ENCODE measurements around the gene BTBD1.

The BTBD1 gene

GRCh38 chr15:83066734-83067637, at the start of gene BTBD1:
TSS of gene BTBD1 (minus strand) at chr15:83067252. CDS start at chr15:83067151, 101 bp downstream.
- peak; percentile 97 for DNase-seq (ENCODE audit: low read depth)

DNA sequence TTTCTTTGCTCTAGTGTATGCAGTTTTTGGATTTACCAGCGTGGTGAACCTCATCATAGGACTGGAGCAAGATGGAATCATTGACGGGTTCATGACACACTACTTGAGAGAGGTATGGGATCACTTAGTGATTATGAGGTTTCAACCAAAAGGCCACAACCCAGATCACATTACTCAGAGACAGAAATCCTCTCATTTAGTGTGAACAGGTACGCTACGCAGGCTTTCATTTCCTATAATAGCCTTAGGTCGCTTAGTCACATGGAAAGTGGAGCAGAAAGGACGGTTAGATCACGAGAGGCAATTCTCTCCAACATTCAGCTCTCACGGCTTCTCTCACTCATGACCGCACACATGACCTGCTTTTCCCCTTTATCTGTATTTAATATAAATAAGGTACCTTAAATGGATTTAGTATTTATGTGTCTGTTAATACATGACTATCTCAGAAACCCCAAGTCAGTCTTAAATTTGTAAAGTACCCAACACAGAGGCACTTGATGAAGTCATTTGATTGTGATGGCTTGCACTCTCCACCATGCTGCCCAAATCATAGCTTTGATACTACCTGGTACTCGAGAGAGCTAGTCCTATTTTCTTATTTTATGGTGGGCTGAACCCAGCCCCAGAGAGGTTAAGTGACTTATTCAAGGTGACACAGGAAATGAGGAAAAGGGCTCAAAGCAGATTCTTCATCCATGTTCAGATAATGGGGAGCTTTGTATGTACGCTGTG, 48.9 kb upstream of the BTBD1 start:
- DNase-seq (ENCODE audit: low read depth) = no peak

DNA sequence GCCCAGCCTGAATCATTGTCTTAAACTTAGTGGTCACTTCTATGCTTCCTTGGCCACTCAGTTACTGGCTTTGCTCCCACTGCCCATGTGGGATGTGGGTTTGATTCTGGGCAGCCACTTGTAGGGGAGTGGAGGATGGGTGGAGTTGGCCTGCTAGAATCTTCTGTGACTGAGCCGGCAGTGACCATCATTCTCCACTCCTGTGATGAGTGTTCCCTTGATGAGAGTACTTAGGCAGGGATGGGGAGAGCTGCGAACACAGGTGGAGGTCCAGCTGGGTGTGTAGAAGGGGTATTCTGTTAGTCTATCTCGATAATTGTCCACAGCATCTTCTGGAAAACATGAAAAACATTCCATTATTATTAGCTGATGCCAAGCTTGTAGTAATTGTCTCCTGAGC, 48.4 kb upstream of the BTBD1 start:
- DNase-seq (ENCODE audit: low read depth) = no peak

DNA sequence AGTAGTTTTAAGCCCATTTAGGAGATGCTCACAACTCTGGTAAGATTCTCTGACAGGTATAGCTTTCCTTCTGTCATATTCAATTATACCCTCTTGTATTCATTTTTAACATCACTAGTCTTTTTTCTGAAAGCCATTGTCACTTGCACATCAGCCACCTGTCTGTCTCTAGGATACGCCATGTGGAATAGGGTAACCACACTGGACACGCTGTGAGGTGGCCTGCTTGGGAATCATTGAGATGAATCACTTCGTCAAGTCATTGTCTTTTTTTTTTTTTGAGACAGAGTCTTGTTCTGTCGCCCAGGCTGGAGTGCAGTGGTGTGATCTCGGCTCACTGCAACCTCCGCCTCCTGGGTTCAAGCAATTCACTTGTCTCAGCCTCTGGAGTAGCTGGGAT, 47.8 kb upstream of the BTBD1 start:
- DNase-seq (ENCODE audit: low read depth) = no peak

- DNase-seq (ENCODE audit: low read depth) = no peak
Measured at GRCh38 chr15:83113881-83114674, 47.0 kb upstream of the BTBD1 start.

GRCh38 chr15:83112956-83113299, 45.9 kb upstream of the BTBD1 start:
- no peak for DNase-seq (ENCODE audit: low read depth)

DNA sequence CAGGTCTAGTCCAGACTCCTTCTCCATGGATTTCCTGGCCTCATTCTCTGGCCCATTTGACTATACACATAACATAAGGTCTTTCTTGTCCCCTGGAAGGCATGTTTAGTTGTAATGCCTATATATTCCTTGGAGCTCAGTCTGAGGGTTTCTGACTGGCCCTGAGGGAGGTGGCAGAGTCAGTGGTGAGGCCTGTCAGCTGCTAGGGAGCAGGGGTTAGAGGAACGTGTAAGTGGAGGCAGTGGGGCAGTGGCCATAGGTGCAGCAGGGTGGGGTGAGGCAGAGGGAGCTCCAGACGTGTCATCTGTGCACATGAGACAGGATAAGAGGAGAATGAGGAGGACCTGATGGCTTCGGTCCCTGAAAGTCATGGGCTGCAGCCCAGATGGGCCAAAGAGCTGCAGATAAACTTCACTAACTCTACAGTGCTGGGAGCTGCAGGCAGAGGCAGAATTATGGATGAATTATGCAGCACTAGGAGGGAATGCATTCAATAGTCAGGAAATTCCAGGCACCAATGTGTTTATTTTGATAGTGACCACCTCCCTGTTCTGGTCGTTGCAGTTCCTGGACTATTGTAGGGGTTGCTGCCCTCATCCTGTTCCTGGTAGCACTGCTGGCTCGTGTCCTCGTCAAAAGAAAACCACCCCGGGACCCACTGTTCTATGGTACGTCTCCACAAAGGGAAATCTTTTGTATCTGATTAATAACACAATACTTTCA, 45.3 kb upstream of the BTBD1 start:
- peak; percentile 13 for DNase-seq (ENCODE audit: low read depth)

GRCh38 chr15:83111149-83111548, 44.1 kb upstream of the BTBD1 start:
- no peak for DNase-seq (ENCODE audit: low read depth)

DNA sequence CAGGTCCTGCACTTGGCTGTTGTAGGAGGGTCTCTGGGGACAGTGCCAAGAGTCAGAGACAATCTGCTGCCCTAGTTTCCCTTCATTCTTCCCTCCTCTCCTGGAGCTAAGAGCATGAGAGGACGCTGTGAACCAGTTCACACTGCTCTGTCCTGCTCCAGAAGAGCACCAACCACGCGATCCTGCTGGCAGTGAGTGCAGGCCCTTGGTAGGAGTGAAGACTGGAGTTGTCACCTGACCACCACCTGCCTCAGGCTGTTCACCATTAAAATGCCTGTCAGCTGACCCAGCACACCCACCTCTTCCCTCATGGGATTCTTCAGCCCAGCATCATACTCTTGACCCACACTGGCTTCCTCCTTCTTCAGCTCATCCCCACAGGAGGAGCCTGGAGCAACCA, 43.3 kb upstream of the BTBD1 start:
- DNase-seq (ENCODE audit: low read depth) = no peak

DNA sequence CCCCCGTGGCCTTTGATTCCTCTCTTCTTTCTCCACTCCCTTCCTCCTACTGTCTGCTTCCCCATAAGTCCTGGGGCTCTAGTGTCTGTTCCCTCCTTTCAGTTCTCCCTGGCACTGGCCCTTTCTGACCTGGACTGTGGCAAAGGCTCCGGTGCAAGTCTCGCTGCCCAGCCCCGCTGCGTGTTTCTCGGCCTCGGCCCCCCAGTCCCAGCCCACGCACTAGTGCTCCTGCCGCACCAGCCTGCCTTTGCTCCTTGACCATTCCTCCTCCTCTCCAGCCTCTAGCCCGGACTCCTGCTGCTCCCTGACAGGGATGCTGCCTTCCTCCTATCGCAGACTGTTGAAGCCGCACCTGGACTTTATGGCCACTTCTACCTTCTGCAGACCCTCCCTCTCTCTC, 42.5 kb upstream of the BTBD1 start:
- no peak for DNase-seq (ENCODE audit: low read depth)

- no peak for DNase-seq (ENCODE audit: low read depth)
Measured at GRCh38 chr15:83108266-83109219, 41.5 kb upstream of the BTBD1 start.

DNA sequence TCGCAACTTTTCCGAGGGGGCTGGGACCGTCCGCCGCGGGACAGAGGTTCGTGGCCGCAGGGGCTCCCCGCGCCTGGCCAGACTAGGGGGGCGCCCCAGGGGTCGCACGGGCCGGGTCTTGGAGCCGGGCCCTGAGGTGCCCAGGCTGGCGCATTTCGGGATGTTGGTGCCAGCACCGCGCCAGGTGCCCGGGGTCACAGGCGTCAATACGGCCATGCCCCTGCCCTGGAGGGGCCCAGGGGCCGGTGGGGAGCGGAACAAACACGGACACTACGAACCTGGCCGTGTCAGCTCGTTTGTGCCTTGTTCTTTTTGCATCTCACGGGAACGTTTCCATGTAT, 40.8 kb upstream of the BTBD1 start:
- DNase-seq (ENCODE audit: low read depth) = no peak

DNA sequence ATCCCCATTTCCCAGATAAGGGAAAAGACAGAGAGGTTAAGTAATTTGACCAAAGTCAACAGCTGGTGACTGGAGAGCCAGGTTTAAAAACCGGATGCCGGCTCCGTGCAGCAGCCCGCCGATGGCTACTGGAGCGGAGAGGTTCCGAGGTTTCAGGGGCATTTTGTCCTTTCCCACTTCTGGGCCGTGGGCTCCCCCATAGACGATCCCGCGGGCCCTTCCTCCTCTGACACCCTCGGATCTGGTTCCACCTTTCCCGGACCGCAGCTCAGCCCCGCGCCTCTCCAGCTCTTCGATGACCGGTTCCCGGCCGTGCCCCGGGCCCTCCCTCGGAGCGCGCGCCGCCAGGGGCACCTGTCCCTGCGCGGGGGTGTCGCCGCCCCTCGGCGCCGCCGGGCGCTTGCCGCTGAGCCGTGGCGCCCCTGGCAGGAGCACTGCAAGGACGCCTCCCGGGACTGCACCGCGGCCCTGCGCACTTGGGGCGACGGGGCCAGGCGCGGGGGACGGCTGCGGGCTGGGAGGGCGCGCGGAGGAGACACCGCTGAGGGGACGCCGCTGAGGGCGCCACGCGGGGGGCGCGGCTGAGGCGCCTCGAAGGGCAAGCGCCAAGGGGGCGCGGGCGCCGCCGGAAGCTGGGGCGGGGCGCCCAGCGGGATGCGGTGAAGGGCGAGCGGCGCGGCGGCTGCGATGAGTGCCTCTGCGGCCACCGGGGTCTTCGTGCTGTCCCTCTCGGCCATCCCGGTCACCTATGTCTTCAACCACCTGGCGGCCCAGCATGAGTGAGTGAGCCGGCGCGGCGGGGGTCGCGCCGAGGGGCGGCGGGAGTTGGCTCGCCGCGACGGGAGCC, 40.2 kb upstream of the BTBD1 start, which contains the start of gene TM6SF1:
TSS of gene TM6SF1 (plus strand) at position 652 of the 847 bp plus-strand sequence. CDS start at position 688, 36 bp downstream.
- no peak for DNase-seq (ENCODE audit: low read depth)

DNA sequence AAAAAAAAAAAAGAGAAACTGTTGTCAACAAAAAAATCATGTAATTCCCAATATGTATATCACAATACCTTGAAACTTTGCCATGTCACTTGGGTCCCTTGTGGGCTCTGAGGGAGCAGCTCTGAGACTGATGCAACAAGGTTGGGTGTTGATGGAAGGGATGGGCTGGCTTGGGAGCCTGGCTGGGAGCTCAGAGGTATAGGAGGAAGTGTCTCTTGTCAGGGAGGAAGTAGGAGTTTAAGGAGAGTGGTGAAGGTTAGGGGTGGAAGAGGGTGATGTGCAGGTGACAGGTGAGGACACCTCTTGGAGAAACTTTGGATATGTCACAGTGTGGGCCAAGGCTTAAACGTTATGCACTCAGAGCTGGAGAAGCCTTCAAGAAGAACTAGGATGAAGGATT, 38.4 kb upstream of the BTBD1 start:
- DNase-seq (ENCODE audit: low read depth) = no peak

- DNase-seq (ENCODE audit: low read depth) = no peak
Measured at GRCh38 chr15:83104141-83104540, 37.1 kb upstream of the BTBD1 start.

DNA sequence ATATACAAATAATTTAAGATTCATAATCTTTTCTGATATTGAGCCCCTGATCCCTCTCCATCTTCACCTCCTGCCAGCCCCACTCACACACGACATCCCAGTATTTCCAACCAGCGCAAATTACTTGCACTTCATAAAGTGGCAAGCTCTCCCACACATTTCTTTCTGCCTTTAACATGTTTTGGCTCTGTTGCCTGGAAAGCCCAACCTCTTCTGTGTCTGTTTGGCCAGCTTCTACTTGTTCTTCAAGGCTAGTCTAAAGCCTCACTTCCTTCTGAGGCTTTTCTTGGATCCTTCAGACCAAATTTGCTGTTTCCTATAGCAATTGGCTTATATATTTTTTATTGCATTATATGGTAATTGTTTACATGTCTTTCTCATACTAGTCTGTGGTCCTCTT, 35.3 kb upstream of the BTBD1 start:
- no peak for DNase-seq (ENCODE audit: low read depth)

GRCh38 chr15:83100097-83100646, 33.1 kb upstream of the BTBD1 start:
- no peak for DNase-seq (ENCODE audit: low read depth)

DNA sequence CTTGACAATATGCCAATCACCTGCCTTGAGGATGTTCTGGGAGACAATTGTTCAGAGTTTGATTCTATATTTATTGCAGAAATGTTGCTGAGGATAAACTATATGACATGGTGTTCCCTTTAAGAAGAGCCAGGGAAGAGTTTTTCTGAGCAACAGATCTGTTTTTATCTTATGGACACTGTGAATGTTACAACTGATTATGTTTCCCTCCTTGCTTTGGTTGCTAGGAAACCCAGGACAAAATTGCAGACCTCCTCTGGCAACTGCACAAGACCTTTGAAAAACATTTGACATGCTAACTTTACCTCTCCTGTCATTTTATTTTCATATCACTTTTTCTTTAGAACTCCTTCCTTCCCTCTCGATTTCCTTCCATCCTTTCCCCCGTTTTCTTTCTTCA, 32.2 kb upstream of the BTBD1 start:
- DNase-seq (ENCODE audit: low read depth) = no peak

DNA sequence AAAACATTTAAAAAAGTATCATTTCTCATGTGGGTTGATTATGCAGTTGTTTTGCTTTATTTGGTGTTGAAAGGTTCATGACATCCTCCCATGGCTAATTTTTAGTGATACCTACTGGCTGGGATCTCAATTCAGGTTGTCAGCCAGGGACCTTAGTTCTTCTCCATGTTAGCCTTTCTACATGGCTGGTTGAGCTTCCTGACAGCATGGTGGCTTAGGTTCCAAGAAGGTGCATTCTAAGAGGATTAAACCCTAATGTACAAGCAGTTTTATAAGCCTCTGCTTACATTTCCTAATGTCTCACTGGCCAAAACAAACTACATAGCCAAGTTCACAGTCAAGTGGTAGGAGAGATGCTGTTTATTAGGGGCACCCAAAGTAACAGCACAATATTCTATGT, 31.0 kb upstream of the BTBD1 start:
- no peak for DNase-seq (ENCODE audit: low read depth)

- DNase-seq (ENCODE audit: low read depth) = no peak
Measured at GRCh38 chr15:83094583-83094982, 27.5 kb upstream of the BTBD1 start.

All from stromal cell of bone marrow (primary cell).